AG04449 (cell line): Measurements from ENCODE around the gene MISP.

ENCODE experiments used
- CTCF ChIA-PET: fragments of 350-600 bp; formaldehyde crosslinking; extraction: SDS; loops from one replicate; lab custom pipeline; 2021; ENCODE audit warnings: antibody characterized with exemption; lab: Yijun Ruan, JAX
- POLR2A ChIA-PET: fragments of 400-600, 350-600 bp; formaldehyde crosslinking; extraction: SDS; loops from one replicate; lab custom pipeline; 2020; ENCODE audit warnings: antibody characterized with exemption, inconsistent platforms; lab: Yijun Ruan, JAX
- DNase-seq: peaks from one replicate; pipeline ENCODE4 v3.0.0-alpha.2; 2010; ENCODE audit warnings: low read depth, low spot score
- H3K4me3 ChIP-seq: 2 replicates; pipeline ENCODE4 v1.5.1; 2011; ENCODE audit warnings: low read depth, mild to moderate bottlenecking, control low read depth, low read length
- CTCF ChIP-seq: IDR thresholded peaks from one replicate; pipeline ENCODE4 v1.5.1; 2011; ENCODE audit warnings: mild to moderate bottlenecking, moderate library complexity, low read length, control low read depth, inconsistent platforms; ENCODE audit not compliant: insufficient read depth; ENCODE audit errors: missing control alignments

MISP gene

GRCh38 chr19:731000-731399, 19.9 kb upstream of the MISP start:
- CTCF ChIA-PET = interaction anchor here (1.2 to 2.9 kb wide), 3 partner anchors 11 to 146 kb away, joined by 3 to 11 read pairs (median 10); partner anchors contain the start of gene RNF126
- no peak overlapping the region for H3K4me3 ChIP-seq
- DNase-seq = no peak
- POLR2A ChIA-PET = no interaction called here
- no peak for TF ChIP-seq CTCF

GRCh38 chr19:732148-733069, 18.5 kb upstream of the MISP start:
- ChIA-PET POLR2A (no interaction called here), CTCF (interaction anchor here (0.6 to 3.0 kb wide), 7 partner anchors 15 to 252 kb away, joined by 3 to 22 read pairs (median 4); partner anchors contain the start of genes RNF126 and WDR18)
- H3K4me3 ChIP-seq = no peak overlapping the region
- no peak for DNase-seq
- no peak for TF ChIP-seq CTCF

GRCh38 chr19:734716-735115, 16.2 kb upstream of the MISP start:
- no peak for DNase-seq

GRCh38 chr19:736125-736524, 14.8 kb upstream of the MISP start:
- DNase-seq = no peak
- ChIA-PET POLR2A (no interaction called here), CTCF (interaction anchor here (1.4 to 1.8 kb wide), 5 partner anchors 10 to 183 kb away, joined by 4 to 7 read pairs (median 5); partner anchors contain the start of gene RNF126)
- no peak for TF ChIP-seq CTCF
- no peak overlapping the region for H3K4me3 ChIP-seq

More at GRCh38 chr19:734716-735115, 16.2 kb upstream of the MISP start:
- H3K4me3 ChIP-seq = no peak overlapping the region
- CTCF ChIA-PET = interaction anchor here (0.6 to 3.0 kb wide), 19 partner anchors 10 to 190 kb away, joined by 3 to 22 read pairs (median 4); partner anchors contain the start of genes PALM and RNF126
- TF ChIP-seq CTCF = no peak
- POLR2A ChIA-PET = no interaction called here

GRCh38 chr19:737591-738093, 13.3 kb upstream of the MISP start:
- peak; percentile 85 for TF ChIP-seq CTCF
- no peak for DNase-seq
- CTCF ChIA-PET = interaction anchor here (0.7 to 1.8 kb wide), 13 partner anchors 8 to 182 kb away, joined by 3 to 7 read pairs (median 4); partner anchors contain the start of gene RNF126
- no peak overlapping the region for H3K4me3 ChIP-seq
- POLR2A ChIA-PET = no interaction called here
